ENCODE results near the gene FIG4. TPM values are rescaled to one million over a fixed set of nuclear protein-coding genes. Genes with fewer than 3 reads are reported as not detected.

The FIG4 gene
- total RNA-seq, 2 donors from 2014 or later, result 12.2 to 17.2 TPM

GRCh38 chr6:109714611-109715010 is 23.5 kb downstream of the FIG4 start:
- no peak overlapping the region for H3K4me3 ChIP-seq
- no peaks in the 10 kb centered on the region for H3K9me3 ChIP-seq
- no peaks in the 10 kb centered on the region for H3K36me3 ChIP-seq
- H3K27me3 ChIP-seq, result no peaks in the 10 kb centered on the region
- no peaks in the 10 kb centered on the region for H3K4me1 ChIP-seq
- TF ChIP-seq CTCF (IDR thresholded peaks at IDR 0.05), result no peak
- DNase-seq, result no peak
- intact Hi-C loops (cut with DNase I), result no loop called here
- H3K27ac ChIP-seq, result no peak overlapping the region
- H3K9ac ChIP-seq (ENCODE audit: low read depth in 2 of 2, low read length in 2 of 2), result no peak overlapping the region

GRCh38 chr6:109715616-109716015 is 24.5 kb downstream of the FIG4 start:
- no peak for TF ChIP-seq CTCF (IDR thresholded peaks at IDR 0.05)
- H3K4me1 ChIP-seq, result no peaks in the 10 kb centered on the region
- H3K9ac ChIP-seq (ENCODE audit: low read depth in 2 of 2, low read length in 2 of 2), result no peak overlapping the region
- H3K4me3 ChIP-seq, result no peak overlapping the region
- no peak for DNase-seq
- no peaks in the 10 kb centered on the region for H3K9me3 ChIP-seq
- no peak overlapping the region for H3K27ac ChIP-seq
- intact Hi-C loops (cut with DNase I), result no loop called here
- H3K36me3 ChIP-seq, result no peaks in the 10 kb centered on the region
- no peaks in the 10 kb centered on the region for H3K27me3 ChIP-seq

GRCh38 chr6:109717971-109718370 is 26.9 kb downstream of the FIG4 start:
- no peaks in the 10 kb centered on the region for H3K9me3 ChIP-seq
- no peak overlapping the region for H3K9ac ChIP-seq (ENCODE audit: low read depth in 2 of 2, low read length in 2 of 2)
- no peaks in the 10 kb centered on the region for H3K36me3 ChIP-seq
- no peaks in the 10 kb centered on the region for H3K27me3 ChIP-seq
- no peak for DNase-seq
- TF ChIP-seq CTCF (IDR thresholded peaks at IDR 0.05), result no peak
- H3K27ac ChIP-seq, result no peak overlapping the region
- H3K4me1 ChIP-seq, result no peaks in the 10 kb centered on the region
- intact Hi-C loops (cut with DNase I), result no loop called here
- H3K4me3 ChIP-seq, result no peak overlapping the region

GRCh38 chr6:109718991-109719390 is 27.9 kb downstream of the FIG4 start:
- Histone ChIP-seq H3K27me3 (no peaks in the 10 kb centered on the region), H3K4me1 (no peaks in the 10 kb centered on the region), H3K36me3 (no peaks in the 10 kb centered on the region), H3K9me3 (no peaks in the 10 kb centered on the region), H3K4me3 (no peak overlapping the region), H3K9ac (ENCODE audit: low read depth in 2 of 2, low read length in 2 of 2) (no peak overlapping the region), H3K27ac (no peak overlapping the region)
- intact Hi-C loops (cut with DNase I), result no loop called here
- no peak for DNase-seq
- no peak for TF ChIP-seq CTCF (IDR thresholded peaks at IDR 0.05)

GRCh38 chr6:109720311-109720710 is 29.2 kb downstream of the FIG4 start:
- Histone ChIP-seq H3K9ac (ENCODE audit: low read depth in 2 of 2, low read length in 2 of 2) (no peak overlapping the region), H3K27me3 (no peaks in the 10 kb centered on the region), H3K9me3 (no peaks in the 10 kb centered on the region), H3K27ac (no peak overlapping the region), H3K36me3 (no peaks in the 10 kb centered on the region), H3K4me1 (no peaks in the 10 kb centered on the region), H3K4me3 (no peak overlapping the region)
- no peak for TF ChIP-seq CTCF (IDR thresholded peaks at IDR 0.05)
- intact Hi-C loops (cut with DNase I), result no loop called here
- DNase-seq, result no peak

GRCh38 chr6:109722011-109722410 is 30.9 kb downstream of the FIG4 start:
- no peaks in the 10 kb centered on the region for H3K4me1 ChIP-seq
- intact Hi-C loops (cut with DNase I), result no loop called here
- H3K36me3 ChIP-seq, result no peaks in the 10 kb centered on the region
- H3K9me3 ChIP-seq, result no peaks in the 10 kb centered on the region
- H3K27ac ChIP-seq, result no peak overlapping the region
- no peak overlapping the region for H3K9ac ChIP-seq (ENCODE audit: low read depth in 2 of 2, low read length in 2 of 2)
- TF ChIP-seq CTCF (IDR thresholded peaks at IDR 0.05), result no peak
- no peak overlapping the region for H3K4me3 ChIP-seq
- no peaks in the 10 kb centered on the region for H3K27me3 ChIP-seq
- no peak for DNase-seq

Measured in colonic mucosa (tissue), 4 donors.